ENCODE measurements around the gene NFIB.

- TF ChIP-seq POLR2A (IDR thresholded peaks at IDR 0.05) (no peak), CTCF (IDR thresholded peaks at IDR 0.05) (no peak)
Measured at GRCh38 chr9:14223081-14223480, 90.9 kb downstream of the NFIB start.

Data from body of pancreas (tissue), 4 donors.